ENCODE measurements around the gene HS6ST3. TPM values are rescaled to one million over a fixed set of nuclear protein-coding genes. Genes with fewer than 3 reads are reported as not detected.

Gene HS6ST3
- total RNA-seq, 1 donor from 2014 or later, result not detected

DNA sequence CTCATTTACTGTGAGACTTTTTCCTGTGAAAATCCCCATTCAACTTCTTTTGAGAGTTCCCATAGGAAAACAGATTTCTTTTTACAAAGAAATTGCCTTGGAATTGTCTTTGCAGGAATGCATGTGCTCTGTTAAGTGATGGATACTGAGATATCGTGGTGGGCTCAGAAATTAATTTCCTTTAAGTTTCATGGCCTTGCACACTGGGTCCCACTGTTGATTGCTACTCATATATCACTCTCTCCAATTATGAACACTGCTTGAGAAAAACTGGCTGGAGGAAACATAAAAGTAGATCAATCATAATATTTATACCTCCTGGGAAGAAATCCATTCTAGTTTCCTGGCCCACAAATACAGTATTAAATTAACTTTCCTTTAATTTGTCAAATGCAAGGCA is 773.1 kb downstream of the HS6ST3 start:
- no peak overlapping the region for H3K27ac Mint-ChIP-seq
- H3K4me1 Mint-ChIP-seq, result no peaks in the 10 kb centered on the region
- no peak for DNase-seq
- H3K27me3 Mint-ChIP-seq, result no peaks in the 10 kb centered on the region
- intact Hi-C loops (cut with micrococcal nuclease), result no loop called here
- H3K4me3 Mint-ChIP-seq, result no peak overlapping the region
- H3K36me3 Mint-ChIP-seq (ENCODE audit: low read depth), result no peaks in the 10 kb centered on the region
- peaks cover 3% of the 10 kb centered on the region for H3K9me3 Mint-ChIP-seq

DNA sequence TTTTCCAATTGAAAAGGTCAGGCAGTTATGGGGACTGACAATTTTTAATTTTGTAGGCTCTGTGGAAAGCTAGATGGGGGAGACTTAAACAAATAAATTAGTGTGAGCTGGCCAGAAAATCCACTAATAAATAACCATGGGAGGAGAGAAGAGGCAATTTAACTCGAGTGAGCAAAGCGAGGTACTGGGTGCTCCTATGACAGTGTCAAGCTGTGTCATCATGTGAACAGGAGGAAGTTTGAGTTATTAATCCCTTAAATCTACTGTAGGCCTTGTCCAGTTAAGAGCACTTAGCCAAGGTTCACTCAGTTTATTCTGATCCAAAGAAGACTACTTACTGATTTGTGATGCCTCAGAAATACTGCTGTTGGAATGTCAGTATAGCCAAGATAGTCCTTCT is 781.6 kb downstream of the HS6ST3 start:
- H3K9me3 Mint-ChIP-seq, result peaks cover 3% of the 10 kb centered on the region
- H3K36me3 Mint-ChIP-seq (ENCODE audit: low read depth), result no peaks in the 10 kb centered on the region
- H3K27me3 Mint-ChIP-seq, result no peaks in the 10 kb centered on the region

DNA sequence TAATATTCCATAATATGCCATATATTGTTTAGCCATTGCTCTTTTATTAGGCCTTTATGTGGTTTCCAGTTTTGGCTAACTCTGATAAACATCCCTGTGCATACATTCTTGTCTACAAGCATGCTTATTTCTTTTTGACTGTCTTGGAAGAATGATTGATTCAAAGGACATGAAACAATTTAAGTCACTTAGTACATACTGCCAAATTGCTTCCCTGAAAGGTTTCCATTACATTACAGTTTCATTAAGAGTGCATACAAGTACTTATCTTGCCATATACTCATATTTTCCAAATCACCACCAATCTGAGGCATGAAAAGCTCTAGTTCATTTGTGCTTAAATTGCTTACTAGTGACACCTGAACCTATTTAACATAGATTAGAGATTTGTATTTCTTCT is 790.5 kb downstream of the HS6ST3 start:
- Mint-ChIP-seq H3K27ac (no peak overlapping the region), H3K4me3 (no peak overlapping the region), H3K36me3 (ENCODE audit: low read depth) (no peaks in the 10 kb centered on the region), H3K9me3 (no peaks in the 10 kb centered on the region), H3K4me1 (no peaks in the 10 kb centered on the region), H3K27me3 (no peaks in the 10 kb centered on the region)
- DNase-seq, result no peak
- intact Hi-C loops (cut with micrococcal nuclease), result no loop called here

More for the DNA sequence above, 781.6 kb downstream of the HS6ST3 start:
- intact Hi-C loops (cut with micrococcal nuclease), result no loop called here
- Mint-ChIP-seq H3K4me1 (no peaks in the 10 kb centered on the region), H3K4me3 (no peak overlapping the region), H3K27ac (no peak overlapping the region)
- no peak for DNase-seq

Other genes with a start within 250 kb of the HS6ST3 start
- 0.26 and 0.56 TPM in 2 replicates for gene UGGT2, start 36.7 kb upstream of the HS6ST3 start, total RNA-seq